Ecto neural progenitor cell (in vitro differentiated cells): ENCODE measurements around the gene SLC25A21.
A peak's percentile ranks its signal among the peaks of the same experiment; 100 is the strongest.
"Not testable (repeated sequence)": the region's sequence is repeated elsewhere in the genome, so short reads cannot be mapped to it uniquely, and the experiment has no call there.

ENCODE experiments used
- DNase-seq: peaks from one replicate; pipeline ENCODE4 v3.0.0-alpha.2; 2018; ENCODE audit warnings: low spot score

Gene SLC25A21

DNA sequence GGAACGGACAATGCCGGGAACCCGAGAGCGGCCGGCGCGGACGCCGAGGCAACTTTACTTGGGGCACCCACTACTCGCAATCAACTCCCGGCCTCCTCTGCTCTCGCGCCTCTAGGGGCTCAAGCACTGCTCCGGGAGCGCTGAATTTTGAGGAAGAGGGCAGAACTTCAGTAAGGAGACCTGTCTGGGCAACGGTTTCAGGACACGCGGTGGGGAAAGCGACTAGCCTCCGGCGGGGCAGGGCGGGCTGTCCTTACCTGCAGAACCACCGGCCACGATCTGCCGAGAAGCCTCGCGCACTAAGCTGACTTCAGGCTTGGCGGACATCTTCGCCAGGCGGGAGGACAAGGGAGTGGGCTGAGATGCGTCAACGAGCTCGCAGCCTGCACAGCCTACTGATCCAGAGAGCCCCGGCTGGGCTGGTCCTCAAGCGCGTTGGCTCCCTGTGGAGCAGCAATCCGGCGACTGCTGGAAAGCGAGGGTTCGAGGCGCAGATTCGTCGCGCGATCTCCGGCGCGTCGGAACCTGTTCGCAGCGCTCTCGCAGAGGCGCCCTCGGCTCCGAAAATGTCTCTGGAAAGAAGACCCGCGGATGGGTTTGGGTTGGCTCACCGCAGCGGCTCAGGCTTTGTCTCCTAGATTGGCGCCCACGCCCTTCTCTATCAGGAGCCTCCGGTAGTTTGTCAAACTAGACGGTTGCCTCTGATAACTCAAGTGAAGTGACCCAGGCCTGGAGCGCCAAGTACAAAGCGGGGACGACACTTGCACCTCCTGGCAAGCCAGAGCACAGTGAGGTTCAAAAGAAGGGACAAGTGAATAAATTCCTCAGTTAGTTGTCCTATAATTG, at the start of gene SLC25A21:
Gene SLC25A21 (minus strand): TSS at position 583 of the 846 bp plus-strand sequence.
- peak; percentile 84 for DNase-seq

DNA sequence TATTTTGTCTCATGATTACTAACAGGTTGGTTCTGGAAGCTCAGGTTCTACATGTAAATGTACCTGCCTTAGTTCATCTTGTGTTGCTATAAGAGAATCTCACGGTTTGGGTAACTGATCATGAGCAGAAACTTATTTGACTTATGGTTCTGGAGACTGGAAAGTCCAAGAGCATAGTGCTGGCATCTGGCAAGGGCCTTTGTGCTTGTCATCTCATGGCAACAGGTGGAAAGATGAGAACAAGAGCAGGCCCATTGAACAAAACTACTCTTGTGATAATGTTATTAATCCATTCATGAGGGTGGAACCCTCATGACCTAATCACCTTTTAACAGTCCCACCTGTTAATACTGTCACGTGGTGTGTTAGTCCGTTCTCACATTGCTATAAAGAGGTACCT, 48.7 kb upstream of the SLC25A21 start:
- no peak for DNase-seq

DNA sequence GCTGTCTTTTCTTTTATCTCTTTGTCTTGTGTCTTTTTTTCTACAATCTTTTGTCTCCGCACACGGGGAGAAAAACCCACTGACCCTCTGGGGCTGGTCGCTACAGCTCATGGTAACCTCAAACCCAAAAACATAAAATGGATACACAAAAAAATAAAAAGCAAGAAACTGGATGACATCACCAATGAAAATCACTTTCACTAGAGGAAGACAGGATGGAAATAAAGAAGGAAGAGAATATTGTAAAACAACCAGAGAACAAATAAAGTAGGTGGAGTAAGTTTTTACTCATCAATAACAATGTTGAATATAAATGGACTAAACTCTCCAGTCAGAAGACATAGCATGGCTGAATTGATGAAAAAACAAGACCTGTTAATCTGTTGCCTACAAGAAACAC, 42.9 kb upstream of the SLC25A21 start:
- DNase-seq, result no peak

DNA sequence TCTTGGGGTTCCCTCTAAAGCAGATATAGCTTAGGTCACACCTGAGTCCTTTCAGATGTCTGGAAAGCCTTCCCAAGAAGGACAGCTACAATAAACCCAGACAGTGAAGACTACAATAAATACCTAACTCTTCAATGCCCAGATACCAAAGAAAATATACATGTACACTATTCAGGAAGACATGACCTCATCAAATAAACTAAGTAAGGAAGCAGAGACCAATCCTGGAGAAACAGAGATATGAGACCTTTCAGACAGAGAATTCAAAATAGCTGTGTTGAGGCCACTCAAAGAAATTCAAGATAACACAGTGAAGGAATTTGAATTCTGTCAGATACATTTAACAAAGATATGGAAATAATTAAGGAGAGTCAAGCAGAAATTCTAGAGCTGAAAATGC, 40.6 kb upstream of the SLC25A21 start:
- DNase-seq, result no peak

DNA sequence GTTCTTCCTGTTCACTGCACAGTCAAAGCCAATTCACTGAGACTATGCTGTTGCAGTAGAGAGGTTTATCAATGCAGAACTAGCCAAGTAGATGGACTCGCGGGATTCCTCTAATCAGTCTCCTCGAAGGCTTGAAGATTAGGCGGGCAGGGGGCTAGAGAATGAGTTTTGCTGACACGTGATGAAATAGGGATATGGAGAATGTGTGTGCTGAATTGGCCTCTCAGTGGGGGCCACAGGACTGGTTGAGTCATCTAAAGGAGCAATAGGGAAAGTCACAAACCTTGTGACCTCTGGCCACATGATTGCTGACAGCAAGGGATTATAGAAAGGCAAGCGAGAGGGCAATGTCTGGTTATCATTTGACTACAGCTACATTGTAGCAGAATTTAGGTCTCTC, 38.0 kb upstream of the SLC25A21 start:
- DNase-seq, result no peak

DNA sequence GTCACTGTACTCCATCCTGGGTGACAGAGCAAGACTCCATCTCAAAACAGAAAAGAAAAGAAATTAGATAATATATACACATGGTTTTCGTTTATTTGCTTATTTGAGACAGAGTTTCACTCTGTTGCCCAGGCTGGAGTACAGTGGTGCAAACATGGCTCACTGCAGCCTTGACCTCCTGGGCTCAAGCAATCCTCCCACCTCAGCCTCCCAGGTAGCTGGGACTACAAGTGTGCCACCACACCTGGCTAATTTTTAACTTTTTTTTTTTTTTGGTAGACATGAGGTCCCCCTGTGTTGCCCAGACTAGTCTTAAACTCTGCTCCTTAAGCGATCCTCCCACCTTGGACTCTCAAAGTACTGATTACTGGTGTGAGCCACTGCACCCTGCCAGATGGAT, 37.2 kb upstream of the SLC25A21 start:
- DNase-seq, result not testable (repeated sequence)

DNA sequence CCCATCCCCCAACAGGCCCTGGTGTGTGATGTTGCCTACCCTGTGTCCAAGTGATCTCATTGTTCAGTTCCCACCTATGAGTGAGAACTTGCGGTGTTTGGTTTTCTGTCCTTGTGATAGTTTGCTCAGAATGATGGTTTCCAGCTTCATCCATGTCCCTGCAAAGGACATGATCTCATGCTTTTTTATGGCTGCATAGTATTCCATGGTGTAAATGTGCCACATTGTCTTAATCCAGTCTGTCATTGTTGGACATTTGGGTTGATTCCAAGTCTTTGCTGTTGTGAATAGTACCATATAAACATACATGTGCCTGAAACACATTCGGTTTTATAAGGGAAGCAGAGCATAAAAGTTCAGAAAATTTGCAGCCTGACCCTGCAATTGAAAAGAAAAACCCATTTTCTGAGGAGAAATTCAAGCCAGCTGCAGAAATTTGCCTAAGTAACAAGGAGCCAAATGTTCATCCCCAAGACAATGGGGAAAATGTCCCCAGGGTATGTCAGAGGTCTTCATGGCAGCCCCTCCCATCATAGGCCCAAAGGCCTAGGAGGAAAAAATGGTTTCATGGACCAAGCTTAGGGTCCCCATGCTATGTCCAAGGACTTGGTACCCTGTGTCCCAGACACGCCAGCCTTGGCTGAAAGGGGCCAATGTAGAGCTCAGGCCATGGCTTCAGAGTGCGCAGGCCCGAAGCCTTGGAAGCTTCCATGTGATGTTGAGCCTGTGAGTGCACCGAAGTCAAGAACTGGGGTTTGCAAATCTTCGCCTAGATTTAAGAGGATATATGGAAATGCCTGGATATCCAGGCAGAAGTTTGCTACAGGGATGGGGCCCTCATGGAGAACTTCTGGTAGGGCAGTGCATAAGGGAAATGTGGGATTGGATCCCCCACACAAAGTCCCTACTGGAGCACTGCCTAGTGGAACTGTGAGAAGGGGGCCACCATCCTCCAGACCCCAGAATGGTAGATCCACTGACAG, 33.5 kb upstream of the SLC25A21 start:
- not testable (repeated sequence) for DNase-seq

DNA sequence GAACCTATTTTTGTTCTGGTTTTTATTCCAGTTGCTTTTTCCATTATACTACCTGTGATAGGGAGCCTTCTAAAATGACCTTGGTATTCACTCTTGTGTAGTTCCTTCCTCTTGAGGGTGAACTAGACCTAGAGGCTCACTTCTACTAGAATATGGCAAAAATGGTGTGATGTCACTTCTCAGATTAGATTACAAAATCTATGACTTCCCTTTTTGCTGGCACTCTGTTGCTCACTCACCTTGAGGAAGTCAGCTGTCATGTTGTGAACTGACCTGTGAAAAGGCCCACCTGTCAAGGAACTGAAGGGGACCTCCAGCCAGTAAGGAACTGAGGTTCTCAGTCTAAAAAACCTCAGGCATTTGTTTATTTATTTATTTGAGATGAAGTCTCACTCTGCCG, 31.0 kb upstream of the SLC25A21 start:
- no peak for DNase-seq

DNA sequence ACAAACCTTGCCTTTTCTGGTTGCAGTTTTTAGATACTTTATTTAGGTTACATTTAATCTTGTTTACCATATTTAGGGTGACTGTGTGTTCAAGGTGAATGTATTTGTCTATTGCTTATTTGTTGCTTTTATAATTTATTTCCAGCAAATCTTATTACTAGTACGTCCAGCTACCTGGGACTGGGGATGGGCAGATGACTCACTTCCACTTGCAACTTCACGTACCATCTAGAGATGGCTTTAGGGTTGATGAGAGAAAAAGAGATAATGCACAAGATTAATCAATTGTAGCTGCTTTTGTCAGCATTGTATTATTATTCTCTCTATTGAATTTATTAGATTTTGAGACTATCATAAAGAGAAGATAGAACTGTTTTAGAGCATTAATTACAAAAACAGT, 30.4 kb upstream of the SLC25A21 start:
- DNase-seq, result no peak

DNA sequence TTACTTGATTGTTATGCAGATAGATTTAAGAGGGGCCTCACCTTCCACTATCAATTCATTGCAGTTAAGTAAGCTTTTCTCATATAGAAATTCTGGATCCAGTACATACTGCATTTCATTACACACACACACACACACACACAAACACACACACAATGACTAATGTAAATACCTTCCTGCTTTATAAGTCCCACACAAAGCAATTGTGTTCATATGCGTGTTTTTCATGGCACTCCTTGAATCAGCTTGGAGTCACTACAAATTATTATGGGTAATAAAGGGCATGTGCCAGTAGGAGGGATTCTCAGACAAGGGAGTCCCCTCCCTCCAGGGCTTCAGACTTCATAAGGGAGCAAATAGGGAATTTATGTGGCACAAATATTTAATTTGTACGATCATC, 29.9 kb upstream of the SLC25A21 start:
- DNase-seq, result no peak

DNA sequence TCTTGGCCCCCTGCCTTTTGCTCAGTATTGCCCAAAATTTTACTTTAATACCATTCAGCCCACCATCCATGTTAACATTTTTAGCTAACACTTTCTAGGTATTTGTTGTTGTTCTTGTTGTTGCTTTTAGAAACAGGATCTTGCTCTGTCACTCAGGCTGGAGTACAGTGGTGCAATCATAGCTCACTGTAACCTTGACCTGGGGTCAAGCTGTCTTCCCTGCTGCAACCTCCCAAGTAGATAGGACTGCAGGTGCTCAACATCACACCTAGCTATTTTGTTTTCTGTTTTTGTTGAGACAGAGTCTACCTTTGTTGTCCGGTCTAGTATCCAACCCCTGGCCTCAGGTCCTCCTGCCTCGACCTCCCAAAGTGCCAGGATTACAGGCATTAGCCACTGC, 29.3 kb upstream of the SLC25A21 start:
- DNase-seq, result no peak

DNA sequence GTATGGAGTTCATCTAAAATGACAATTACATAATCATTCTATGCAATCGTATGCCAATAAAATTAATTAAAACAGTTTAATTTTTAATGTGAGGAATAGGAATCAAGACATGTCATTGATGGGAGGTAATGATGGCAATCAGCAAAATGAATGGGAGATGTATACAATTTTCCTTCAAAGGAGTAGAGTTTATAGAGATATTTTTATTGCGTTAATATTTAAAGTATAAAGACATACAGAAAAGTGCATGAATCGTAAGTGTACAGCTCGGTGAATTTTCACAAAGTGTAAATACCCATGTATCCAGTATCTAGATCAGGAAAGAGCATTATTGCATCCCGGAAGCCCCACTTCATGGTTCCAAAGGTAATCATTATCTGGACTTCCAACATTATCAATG, 26.5 kb upstream of the SLC25A21 start:
- no peak for DNase-seq

DNA sequence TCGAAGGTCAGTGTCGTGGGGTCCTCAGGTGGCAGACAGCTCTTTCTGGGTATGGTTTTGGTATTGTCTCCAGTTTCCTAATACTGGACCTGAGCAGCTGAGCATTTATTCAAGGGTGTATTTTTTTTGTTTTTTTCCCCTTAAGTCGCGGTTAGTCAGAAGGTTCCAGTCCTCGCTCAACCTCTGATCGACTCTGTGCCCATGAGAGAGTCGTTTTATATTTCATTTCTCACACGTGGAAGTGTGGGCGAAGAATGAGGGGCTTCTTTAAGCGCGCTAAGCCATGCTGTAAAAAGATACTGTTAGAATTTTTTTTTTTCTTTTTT, 25.8 kb upstream of the SLC25A21 start:
- DNase-seq, result no peak

DNA sequence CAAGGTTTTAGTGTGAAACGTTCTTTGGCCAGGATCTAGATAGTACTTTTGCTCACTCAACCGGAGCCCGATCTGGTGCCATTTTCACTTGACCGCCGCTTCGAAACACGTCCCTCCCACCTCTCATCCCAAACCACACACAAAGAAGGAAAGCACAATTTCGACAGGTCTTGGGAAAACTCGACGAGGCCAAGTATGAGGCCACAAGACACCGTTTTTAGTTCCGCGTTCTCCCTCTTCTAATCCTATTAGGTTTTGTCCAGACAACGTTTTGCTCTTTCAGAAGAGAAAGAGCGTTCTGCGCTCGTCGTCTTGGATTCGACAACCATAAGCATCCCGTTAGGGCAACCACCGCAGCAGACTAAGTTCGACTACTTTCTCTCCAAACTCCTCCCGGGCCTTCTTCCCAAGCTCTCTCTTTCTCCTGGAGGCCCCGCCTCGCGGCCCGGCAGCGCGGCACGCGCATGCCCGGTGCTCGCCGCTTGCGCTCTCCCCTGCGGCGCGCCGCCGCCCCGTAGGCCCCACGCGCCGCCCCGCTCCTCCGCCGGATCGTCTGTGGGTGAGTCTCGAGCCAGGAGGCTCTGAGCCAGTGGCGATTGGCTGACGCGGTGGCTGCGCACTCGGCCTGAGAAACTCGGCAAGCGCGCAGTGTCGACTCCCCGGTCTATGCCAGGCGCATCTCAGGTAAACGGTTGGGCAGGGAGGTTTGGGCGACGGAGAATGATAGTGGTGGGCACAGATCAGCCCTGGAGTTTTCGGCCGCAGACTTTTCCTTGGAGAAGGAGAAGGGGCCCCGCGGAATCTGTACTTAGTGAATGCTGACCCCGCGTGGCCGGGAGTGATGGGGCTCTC, 25.2 kb upstream of the SLC25A21 start, which contains the start of gene MIPOL1:
Gene MIPOL1 (plus strand): TSS at position 517 of the 852 bp plus-strand sequence. CDS start 49,952 bp downstream, outside the sequence.
- DNase-seq, result peak; percentile 84

DNA sequence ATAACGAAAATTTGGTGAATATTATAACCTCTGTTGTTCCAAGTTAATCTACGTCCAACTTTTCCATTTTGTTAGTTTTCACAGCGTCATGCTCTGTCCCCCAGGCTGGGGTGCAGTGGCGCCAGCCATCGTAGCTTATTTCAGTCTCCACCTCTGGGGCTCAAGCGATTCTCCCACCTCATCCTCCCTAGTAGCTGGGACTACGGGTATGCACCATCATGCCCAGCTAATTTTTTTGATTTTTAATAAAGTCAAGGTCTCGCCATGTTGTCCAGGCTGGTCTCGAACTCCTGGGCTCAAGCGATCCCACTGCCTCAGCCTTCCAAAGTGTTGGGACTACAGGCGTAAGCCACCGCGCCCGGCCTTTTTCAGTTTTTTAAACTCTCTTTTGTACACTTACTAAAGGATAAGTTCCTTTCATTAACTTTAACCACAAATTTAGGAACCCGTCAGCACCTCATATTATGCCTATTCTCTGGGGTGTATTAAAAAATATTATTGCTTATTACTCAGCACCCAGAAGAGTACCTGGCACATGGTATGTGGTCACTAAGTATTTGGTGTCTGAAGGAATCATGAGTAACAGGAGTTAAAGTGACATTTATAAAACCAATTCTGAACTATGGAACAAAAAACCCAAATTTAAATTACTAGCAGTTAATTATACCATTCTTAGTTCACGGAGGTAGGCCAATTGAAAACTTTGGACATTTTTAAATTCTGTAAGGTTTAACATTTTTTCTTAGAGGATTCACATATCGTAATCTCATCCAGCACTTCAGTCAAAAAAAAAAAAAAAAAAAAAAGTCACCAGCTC, 24.4 kb upstream of the SLC25A21 start:
- DNase-seq, result no peak

DNA sequence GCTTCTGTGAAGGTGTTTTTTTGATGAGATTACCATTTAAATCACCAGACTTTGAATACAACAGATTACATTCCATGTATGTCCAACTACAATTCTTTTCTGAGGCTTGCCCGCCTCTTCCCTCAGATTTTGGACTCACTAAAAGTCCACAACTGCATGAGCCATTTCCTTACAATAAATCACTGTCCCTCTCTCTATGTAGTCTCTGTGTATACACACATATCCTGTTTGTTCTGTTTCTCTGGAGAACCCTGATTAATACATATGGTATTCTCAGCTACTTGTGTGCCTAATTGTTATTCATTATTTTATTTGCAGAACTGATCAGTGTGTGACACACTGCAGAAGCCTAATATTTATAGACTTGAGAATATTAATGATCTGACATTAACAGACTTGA, 22.9 kb upstream of the SLC25A21 start:
- no peak for DNase-seq

DNA sequence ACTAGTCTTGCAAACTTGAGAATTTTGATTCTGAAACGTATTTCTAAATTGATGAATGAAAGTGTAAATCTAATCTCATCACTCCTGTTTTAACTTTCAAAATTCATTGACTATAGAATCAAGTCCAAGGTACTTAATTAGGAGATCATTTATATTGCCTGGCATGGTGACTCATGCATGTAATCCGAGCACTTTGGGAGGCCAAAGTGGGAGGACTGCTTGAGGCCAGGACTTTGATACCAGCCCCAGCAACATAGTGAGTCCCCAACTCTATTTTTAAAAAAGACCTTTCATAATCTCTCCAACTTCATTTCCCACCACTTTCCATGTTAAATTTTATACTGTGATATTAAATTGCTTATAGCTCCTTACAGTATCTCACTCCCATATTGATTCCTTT, 22.3 kb upstream of the SLC25A21 start:
- DNase-seq, result no peak

DNA sequence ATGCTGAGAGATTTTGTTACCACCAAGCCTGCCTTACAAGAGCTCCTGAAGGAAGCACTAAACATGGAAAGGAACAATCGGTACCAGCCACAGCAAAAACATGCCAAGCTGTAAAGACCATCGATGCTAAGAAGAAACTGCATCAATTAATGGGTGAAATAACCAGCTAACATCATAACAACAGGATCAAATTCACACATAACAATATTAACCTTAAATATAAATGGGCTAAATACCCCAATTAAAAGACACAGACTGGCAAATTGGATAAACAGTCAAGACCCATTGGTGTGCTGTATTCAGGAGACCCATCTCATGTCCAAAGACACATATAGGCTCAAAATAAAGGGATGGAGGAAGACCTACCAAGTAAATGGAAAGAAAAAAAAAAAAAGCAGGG, 17.3 kb upstream of the SLC25A21 start:
- DNase-seq, result not testable (repeated sequence)

DNA sequence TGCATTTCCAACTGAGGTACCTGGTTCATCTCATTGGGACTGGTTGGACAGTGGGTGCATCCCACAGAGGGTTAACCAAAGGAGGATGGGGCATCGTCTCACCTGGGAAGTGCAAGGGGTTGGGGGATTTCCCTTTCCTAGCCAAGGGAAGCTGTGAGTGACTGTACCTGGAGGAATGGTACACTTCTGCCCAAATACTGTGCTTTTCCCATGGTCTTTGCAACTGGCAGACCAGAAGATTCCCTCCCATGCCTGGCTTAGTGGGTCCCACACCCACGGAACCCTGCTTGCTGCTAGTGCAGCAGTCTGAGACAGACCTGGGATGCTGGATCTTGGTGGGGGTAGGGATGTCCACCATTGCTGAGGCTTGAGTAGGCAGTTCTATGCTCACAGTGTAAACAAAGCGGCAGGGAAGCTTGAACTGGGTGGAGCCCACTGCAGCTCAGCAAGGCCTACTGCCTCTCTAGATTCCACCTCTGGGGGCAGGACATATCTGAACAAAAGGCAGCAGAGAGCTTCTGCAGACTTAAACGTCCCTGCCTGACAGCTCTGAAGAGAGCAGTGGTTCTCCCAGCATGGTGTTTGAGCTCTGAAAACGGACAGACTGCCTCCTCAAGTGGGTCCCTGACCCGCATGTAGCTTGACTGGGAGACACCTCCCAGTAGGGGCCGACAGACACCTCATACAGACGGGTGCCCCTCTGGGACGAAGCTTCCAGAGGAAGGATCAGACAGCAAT, 15.6 kb upstream of the SLC25A21 start:
- not testable (repeated sequence) for DNase-seq

DNA sequence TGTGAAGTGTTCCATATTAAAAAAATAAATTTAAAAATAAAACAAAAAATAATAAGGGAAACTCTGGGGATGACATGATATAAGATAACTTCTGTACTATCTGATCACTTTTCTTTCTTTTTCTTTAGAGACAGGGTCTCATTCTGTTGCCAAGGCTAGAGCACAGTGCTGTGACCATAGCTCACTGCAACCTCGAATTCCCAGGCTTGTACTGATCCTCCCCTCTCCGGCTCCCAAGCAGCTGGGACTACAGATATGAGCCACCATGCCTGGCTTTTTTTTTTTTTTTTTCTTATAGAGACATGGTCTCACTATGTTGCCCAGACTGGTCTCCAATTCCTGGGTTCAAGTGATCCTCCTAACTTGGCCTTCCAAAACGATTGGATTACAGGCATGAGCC, 14.9 kb upstream of the SLC25A21 start:
- no peak for DNase-seq
